ENCODE data around the gene CTIF. TPM values are rescaled to one million over a fixed set of nuclear protein-coding genes. Genes with fewer than 3 reads are reported as not detected.

CTIF gene
- polyA plus RNA-seq, 4 donors, result 16.6 to 26.9 (median 22.9) TPM

- no peak for DNase-seq (ENCODE audit: low read depth in 4 of 4, low spot score in 2 of 4)
Observed at GRCh38 chr18:48661421-48661820, 122.6 kb downstream of the CTIF start.

GRCh38 chr18:48662011-48662661 lies 123.3 kb downstream of the CTIF start:
- no peak for DNase-seq (ENCODE audit: low read depth in 4 of 4, low spot score in 2 of 4)

DNA sequence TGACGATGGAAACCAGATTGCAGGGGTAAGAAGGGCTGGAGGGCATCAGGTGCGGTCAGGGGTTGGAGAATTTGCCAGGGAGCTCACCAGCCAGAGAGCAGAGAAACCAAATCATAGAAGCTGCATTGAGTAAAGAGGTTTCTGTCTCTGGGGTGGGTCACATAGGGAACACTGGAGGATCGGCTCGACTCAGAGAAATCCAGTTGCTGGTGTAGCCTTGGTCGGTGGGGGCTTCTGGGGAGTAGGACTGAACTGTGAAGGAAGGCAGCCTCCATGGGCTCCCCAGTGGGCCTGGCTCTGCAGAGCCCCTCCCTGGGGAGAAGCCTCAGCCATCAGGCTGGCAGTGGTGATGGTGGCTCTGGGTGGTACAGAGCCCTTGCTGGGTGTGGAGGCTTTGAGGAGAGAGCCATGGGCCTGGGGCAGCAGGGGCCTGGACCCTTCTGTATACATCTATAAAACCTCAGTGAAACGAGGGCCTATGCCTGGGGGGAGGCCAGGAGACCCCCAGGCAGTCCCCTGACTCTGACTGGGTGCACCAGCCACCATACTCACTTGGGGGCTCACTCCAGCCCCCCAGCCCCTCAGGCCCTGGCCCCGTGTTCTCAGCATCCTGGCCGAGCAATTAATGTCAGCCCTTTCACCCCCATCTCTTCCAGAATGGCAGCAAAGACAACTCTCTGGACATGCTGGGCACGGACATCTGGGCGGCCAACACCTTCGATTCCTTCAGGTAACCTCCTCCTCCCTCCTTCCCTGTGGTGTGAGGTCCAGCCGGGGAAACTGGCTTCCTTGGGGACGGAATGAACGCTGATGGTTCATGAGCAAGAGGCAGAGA lies 124.5 kb downstream of the CTIF start:
- DNase-seq (ENCODE audit: low read depth in 4 of 4, low spot score in 2 of 4), result no peak

GRCh38 chr18:48663931-48664847 lies 125.4 kb downstream of the CTIF start:
- DNase-seq (ENCODE audit: low read depth in 4 of 4, low spot score in 2 of 4), result no peak

- DNase-seq (ENCODE audit: low read depth in 4 of 4, low spot score in 2 of 4), result no peak
Observed at GRCh38 chr18:48665654-48666053, 126.8 kb downstream of the CTIF start.

DNA sequence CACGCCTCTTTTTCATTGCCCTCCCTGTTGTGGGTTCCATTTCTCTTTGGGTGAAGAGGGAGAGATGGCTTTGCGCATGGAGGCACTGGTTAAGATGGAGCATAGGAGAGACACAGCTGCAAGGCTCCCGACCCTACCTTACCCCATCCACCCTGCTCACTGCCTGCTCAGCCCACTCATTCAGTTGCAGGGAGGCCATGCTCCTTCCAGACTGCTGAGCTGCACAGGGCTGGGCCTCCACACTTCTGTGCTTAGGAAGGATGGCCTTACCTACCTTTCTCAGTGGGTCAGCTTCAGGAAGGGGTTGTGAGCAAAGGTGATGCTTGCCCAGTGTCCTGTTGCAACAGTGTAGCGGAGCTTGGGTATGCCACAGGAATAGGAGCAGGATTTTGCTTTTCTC lies 127.8 kb downstream of the CTIF start:
- no peak for DNase-seq (ENCODE audit: low read depth in 4 of 4, low spot score in 2 of 4)

- no peak for DNase-seq (ENCODE audit: low read depth in 4 of 4, low spot score in 2 of 4)
Observed at GRCh38 chr18:48667276-48668254, 128.7 kb downstream of the CTIF start.

- DNase-seq (ENCODE audit: low read depth in 4 of 4, low spot score in 2 of 4), result no peak
Observed at GRCh38 chr18:48668466-48669179, 129.8 kb downstream of the CTIF start.

DNA sequence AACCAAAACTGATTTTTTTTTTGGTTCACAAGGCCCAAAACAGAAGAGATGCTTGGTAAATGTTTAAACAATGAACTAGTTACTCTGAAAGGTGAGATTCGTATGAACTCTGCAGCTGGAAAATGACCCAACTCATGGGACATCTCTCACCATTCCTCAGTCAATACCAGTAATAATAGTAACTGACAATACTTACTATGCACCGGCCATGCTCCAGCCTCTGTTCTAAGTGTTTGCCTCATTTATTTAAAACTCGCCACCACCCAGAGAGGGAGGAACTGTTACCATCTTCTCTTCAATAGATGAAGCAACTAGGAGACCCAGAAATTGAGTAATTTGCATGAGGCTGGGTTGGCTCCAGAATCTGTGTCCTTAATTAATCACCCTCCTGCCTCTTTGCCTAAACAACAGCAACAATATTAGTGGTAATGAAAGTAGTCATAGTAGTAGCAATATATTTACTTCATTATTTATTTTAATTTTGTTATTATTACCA lies 130.4 kb downstream of the CTIF start:
- DNase-seq (ENCODE audit: low read depth in 4 of 4, low spot score in 2 of 4), result no peak

DNA sequence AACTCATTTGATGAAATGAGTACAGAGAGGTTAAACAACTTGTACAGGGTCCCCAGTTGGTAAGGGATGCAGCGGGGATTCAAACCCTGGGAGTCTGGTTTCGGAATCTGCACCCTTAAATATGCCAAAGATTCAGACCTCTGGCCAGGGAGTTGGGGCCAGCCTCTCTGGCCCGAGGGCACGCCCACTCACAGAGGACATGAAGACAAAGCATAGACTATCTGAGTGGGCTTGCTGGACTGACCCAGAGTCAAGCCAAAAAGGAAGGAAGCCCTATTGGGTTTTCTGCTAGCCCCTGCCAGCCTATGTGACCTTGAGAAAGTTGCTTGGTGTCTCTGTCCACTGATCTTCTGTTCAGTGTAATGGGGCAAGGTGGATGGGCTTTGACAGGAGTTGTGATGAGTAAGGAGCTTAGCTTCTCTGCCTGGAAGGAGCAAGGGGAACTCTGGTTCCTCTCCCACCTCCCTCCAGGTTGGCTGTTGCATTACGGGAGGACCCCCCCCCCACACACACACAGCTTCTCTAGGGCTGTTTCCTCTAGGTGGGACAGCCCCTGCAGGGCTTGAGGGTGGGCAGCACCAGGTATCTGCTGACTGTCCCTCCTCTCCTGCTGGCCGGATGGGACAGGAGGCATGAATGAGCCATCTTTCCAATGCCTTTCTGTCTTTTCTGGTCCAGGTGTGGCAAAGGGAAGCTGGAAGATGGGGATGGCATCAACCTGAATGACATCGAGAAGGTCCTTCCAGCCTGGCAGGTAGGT lies 131.3 kb downstream of the CTIF start:
- no peak for DNase-seq (ENCODE audit: low read depth in 4 of 4, low spot score in 2 of 4)

GRCh38 chr18:48670751-48671560 lies 132.1 kb downstream of the CTIF start:
- no peak for DNase-seq (ENCODE audit: low read depth in 4 of 4, low spot score in 2 of 4)

- no peak for DNase-seq (ENCODE audit: low read depth in 4 of 4, low spot score in 2 of 4)
Observed at GRCh38 chr18:48671561-48671945, 132.7 kb downstream of the CTIF start.

DNA sequence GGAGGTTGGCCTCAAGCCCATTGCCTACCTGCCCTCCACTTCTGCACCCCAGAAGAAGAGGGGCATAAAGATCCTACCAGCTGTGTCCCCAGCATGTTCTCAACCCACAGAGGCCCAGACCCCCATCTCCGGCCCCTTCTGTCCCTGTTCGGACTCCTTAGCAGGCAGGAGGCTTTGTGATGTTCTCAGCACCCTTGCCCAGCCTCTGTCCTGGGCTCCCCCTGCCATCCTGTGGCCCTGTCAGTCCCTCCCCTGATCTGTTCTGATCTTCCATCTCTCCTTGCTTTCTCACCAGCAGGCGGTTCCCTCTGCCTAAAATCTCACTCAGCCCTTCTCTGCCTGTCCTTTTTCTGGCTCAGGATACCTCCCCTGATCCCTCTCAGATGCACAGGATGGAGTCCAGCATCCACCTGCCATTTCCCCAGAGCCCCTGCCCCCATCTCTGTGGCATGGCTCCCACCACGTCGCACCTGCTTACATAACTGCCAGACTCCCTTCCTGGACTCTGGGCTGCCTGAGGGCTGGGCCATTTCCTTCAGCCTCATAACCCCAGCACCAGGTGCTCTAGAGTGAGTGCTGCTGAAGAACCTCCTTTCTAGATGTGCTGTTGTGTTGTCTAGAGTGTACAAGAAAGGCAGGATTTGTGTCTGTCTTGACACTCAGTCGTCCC lies 134.0 kb downstream of the CTIF start:
- no peak for DNase-seq (ENCODE audit: low read depth in 4 of 4, low spot score in 2 of 4)

GRCh38 chr18:48673456-48673852 lies 134.6 kb downstream of the CTIF start:
- no peak for DNase-seq (ENCODE audit: low read depth in 4 of 4, low spot score in 2 of 4)

DNA sequence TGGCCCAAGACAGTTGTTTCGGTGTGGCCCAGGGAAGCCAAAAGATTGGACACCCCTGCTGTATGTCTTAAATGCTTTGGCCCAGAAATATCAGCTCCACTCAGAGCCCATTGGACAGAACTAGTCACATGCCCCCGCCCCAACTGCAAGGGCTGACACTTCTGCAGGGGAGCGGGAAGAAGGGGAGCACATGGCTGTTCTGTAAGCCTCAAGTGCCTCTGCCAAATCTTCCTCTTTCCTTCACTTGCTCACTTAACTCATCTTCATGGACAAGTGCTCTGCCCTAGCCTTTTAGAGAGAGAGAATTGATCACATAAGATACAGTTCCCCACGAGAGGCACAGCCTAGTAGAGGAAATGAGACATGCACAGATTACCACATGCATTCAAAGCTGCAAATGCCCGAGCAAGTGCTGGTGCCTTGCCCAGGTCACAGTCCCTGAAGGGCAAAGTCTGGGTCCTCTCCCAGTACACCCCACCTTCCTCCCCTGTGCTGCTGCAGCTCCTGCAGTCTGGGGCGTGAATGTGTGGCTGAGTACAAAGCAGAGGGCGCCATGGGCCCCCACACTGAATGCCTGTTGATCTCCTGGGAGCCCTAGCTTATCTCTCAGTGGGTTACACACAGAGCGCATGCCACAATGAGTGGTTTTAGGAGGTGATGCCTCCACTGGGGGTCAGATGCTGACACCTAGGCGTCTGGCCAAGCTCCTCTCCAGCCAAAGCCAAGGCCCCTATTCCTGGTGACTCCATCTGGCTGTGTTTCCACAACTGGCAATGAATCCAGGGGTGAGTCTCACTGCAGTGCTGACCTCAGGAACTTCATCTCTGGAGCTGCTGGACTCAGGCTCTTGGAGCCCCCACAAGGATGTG lies 135.3 kb downstream of the CTIF start:
- DNase-seq (ENCODE audit: low read depth in 4 of 4, low spot score in 2 of 4), result no peak

- DNase-seq (ENCODE audit: low read depth in 4 of 4, low spot score in 2 of 4), result no peak
Observed at GRCh38 chr18:48674758-48675351, 136.0 kb downstream of the CTIF start.

Data from left renal cortex interstitium (tissue), 4 donors.